HG03571 (cell line): ENCODE measurements around the gene SEPTIN2.
"Not testable (repeated sequence)": the region's sequence is repeated elsewhere in the genome, so short reads cannot be mapped to it uniquely, and the experiment has no call there.

Experiments used
- ATAC-seq: cut with Tn5 transposase; IDR thresholded peaks from one replicate; pipeline ENCODE4 v1.9.1; 2021; ENCODE audit not compliant: unreplicated experiment

Gene SEPTIN2

DNA sequence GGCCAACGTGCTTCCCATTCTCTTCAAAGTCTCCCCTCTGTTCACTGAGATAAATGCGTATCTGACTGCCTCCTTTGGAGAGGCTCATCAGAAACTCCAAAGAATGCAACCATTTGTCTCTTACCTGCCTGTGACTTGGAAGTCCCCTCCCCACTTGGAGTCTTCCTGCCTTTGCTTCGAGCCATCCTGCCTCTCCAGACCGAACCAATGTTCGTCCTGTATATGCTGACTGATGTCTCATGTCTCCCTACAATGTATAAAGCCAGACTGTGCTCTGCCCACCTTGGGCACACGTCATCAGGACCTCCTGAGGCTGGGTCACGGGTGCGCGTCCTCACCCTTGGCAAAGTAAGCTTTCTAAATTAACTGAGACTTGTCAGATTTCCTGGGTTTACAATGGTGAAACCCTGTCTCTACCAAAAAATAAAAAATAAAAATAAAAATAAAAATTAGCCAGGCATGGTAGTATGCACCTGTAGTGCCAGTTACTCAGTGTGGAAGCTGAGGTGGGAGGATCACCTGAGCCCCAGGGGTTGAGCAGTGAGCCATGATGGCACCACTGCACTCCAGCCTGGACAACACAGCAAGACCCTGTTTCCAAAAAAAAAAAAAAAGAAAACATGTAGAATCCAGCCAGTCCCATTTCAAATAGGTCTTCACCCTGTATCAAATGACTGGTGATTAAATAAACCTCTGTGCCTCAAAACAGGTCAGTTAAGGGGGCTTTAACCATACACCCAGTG is 29.2 kb upstream of the SEPTIN2 start:
- ATAC-seq: no peak

DNA sequence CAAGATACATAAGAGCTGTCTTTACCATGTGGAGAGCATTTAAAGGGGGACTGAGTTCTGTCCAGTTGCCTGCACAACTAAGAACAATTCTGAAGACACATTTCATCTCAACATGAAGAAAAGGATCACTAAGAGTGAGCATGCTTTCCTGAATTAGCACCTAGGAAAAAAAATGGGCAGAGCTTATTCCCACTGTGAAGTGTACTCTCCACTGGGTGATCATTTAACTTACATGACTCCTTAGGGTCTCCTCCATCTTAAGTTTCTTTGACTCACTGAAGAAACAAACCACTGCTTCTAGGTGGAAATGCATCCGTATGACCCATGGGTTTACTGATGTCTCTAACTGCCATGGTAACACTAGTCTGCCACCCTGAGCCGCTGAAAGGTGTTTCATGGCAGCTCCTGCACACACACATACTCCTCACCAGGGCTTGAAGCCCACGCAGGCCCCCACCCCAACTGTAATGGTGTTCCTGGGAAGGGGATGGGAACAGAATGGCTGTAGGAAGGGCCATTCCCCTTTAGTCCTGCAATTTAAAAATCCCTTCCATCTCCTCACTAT is 27.3 kb upstream of the SEPTIN2 start:
- ATAC-seq: no peak

DNA sequence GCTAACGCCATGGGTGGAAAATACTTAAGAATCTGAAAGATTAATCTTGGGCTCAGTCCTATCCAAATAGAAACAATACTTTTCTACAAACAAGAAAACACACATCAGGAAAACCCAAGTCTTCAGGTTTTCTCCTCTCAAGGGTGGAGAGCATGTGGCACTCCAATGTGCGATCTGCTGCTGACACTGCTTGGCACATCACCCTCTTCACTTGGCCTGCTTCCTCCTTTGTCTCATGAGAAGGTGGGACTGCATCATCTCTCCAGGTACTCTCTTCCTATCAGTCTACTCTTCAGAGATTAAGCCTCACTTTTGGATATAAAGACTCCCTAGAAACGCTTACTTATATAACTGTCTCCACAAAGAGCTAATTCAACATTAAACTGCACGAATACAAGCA is 26.7 kb upstream of the SEPTIN2 start:
- no peak for ATAC-seq

DNA sequence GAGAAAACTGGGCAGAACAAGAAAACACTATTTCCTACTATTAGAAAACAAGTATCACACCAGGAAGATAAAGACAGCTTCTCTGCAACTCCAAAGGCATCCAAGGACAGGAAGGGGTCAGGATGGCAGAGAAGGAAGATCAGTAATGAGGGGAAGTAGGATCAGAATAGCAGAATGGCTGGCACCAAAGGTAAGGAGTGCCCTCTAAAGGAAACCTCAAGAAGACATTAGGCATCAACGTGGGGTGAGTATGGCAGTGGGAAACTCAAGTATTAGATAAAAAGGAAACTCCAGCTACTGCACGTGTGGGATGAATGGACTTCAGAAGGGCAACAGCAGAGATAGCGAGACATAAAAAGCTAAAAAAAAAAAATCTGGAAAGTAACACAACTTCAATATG is 26.1 kb upstream of the SEPTIN2 start:
- no peak for ATAC-seq

DNA sequence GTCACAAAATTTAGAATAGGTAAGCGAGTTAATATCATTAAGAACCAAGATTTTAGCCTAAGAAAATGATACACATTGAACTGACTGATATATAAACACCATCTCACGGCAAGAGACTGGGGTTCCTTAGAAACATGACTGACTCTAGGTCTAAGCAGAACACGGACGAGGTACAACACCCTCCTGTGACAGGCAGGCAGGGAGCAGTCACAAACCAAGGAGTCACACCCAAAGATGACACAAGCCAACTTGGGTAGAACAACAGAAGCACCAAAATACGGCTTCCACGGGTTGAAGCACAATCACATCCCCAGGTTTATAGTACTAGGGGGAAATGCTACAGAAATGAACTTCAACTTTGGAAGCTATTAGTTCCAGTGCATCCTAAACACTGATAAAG is 24.6 kb upstream of the SEPTIN2 start:
- ATAC-seq: no peak

DNA sequence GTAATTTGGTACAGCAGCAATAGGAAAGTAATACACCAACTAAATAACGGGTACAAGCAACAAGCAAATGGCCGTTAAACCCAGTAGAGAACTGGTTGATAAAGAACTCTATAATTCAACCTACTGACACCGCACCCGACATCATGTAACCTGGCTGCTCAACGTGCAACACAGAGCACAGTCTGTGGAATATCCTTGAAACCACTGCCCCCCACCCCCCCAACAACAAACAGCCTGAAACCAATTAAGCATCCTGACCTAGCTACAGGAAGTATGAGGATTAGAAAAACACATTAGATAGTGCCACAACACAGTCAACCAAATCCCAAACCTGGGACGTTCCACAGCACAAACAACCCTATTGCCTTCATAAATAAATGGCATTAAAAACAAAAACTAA is 23.7 kb upstream of the SEPTIN2 start:
- ATAC-seq: no peak

DNA sequence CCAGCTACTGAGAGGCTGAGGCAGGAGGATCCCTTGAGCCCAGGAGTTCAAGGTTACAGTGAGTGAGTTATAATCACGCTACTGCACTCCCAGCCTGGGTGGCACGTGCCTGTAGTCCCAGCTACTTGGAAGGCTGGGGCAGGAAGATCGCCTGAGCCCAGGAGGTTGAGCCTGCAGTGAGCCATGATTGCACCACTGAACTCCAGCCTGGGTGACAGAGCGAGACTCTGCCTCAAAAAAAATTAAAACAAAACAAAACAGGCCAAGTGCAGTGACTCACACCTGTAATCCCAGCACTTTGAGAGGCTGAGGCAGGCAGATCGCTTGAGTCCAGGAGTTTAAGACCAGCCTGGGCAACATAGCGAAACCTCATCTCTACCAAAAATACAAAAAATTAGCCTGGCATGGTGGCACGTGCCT is 22.3 kb upstream of the SEPTIN2 start:
- ATAC-seq: not testable (repeated sequence)

- no peak for ATAC-seq
Measured at GRCh38 chr2:241295326-241296095, 20.2 kb upstream of the SEPTIN2 start.

DNA sequence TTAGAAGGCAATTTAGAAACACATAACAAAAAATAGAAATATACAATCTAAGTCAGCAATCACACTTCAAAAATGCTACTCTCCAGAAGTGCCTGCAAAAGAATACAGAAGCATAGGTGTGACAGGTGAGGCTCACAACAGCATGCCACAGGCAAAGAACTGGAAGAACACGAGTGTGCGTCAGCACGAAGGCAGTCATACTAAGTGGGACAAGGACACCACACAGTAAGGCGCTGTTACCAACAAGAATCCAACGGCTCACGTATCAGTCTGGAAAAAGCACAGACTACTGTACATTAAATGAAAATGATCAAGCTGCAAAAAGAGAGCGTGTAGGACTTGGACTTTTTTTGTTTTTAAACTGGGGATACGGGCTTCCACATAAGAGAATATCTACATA is 19.0 kb upstream of the SEPTIN2 start:
- no peak for ATAC-seq

- ATAC-seq: no peak
Measured at GRCh38 chr2:241298673-241299072, 17.1 kb upstream of the SEPTIN2 start.

DNA sequence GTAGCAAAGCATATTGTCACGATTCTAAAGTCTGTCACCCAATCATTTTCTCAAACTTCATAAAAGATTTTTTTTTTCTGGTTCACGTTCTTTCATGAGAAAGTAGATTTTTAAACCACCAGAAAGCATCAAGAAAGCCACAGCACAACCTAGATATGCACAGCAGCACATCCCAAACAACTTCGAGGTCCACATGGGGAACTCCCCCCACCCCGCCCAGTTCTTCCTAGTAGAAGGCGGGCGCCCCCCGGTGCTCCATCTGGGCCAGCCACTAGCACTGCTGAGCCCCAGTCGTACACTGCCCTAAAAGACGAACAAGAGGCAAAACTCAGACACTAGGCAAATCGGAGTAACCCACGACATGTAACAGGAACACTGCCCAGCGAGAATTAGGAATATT is 15.7 kb upstream of the SEPTIN2 start:
- ATAC-seq: no peak

GRCh38 chr2:241302083-241302482 is 13.6 kb upstream of the SEPTIN2 start:
- no peak for ATAC-seq

GRCh38 chr2:241302759-241303651 is 12.7 kb upstream of the SEPTIN2 start:
- no peak for ATAC-seq

DNA sequence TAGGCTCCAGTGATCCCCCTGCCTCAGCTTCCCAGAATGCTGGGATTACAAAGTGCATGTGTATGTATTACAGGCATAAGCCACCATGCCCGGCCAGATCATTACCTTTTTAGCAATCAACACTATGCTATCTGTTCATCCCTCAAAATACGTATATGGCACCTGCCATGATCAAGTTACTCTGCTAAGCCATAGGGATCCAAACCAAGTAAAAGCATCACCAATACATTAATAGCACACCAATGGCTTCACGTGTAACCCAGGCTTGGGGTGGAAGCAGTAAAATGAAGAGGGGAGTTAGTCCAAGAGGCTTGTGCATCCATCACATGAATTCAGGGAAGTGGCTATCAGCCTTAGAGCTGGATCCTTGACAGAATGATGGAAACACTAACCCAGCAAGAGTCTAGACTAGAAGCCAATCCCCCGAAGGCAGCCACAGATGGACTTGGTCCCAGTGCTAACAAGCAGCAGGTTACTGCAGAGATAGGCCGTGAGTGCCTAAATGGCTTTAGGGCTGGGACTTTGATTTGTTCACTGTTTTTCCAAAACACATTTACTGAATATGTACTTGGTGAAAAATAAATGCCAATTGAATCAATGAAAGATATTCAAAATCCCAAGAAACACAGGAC is 11.6 kb upstream of the SEPTIN2 start:
- ATAC-seq: no peak

GRCh38 chr2:241307055-241307454 is 8.7 kb upstream of the SEPTIN2 start:
- no peak for ATAC-seq

DNA sequence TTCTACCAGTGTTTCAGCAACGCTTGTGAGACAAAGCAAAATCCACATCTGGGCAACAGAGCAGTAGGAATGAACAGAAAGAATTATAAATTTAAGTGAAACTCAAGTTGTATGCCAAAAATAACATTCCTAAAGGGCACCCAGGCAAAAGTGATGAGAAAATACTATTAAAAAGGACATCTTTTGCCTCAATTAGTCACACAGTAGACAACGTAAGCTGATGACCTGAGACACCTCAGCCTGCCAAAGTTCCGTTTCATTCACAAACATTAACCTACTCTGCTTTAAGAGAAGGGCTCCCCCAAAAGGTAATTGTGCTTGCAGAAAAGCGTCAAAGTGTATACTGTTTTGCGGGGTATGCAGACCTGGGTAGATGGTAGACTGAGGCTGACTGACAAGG is 7.5 kb upstream of the SEPTIN2 start:
- ATAC-seq: no peak

- no peak for ATAC-seq
Measured at GRCh38 chr2:241308832-241309500, 6.8 kb upstream of the SEPTIN2 start.

DNA sequence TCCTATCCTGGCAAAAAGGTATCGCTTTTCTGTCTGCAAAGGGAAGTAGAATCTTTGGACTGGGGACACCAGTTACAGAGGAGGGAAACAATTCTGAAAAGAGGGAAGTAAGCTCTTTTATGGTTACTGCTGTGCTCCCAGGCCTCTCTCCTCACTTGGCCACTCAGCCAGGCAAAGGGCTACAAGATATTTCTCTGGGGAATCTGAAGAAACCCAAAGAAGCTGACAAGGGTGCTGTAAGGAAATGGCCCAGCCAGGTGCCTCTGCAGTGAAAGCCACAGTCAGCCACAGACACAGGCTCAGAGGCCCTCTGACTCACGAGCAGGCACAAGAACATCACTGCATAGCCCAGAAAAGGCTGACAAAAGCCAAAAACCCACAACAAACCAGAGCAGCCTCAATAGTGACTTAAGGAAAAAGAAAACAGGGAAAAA is 6.0 kb upstream of the SEPTIN2 start:
- ATAC-seq: peak; percentile 52

DNA sequence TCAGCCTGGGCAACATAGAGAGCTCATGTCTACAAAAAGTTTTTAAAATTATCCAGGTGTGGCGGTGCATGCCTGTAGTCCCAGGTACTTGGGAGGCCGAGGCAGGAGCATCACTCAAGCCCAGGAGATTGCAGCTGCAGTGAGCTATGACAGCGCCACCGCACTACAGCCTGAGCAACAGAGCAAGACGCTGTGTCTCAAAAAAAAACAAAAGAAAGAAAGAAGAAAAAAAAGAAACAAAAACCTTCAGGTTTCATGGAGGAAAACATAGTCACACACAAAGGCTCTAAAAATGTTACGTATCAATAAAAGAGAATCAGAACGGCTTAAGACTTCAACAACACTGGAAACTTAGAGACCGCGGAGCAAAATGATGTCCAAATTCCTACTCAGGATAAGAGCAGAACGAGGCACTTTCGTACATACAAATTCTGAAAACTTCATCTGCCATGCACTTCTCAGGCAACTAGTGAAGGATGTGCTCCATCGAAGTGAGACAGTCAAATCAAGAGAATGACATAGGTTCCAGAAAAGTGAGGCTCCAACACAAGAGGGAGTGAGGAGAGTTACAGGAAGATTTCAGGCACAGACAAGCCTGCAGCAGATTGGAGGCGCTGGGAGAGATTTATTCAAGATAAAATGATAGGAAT is 4.7 kb upstream of the SEPTIN2 start:
- no peak for ATAC-seq

GRCh38 chr2:241312082-241312481 is 3.6 kb upstream of the SEPTIN2 start:
- no peak for ATAC-seq
